Measurements from ENCODE around the gene TMEM114.

The TMEM114 gene

GRCh38 chr16:8543258-8543657 lies 47.1 kb downstream of the TMEM114 start:
- no peak for DNase-seq

DNA sequence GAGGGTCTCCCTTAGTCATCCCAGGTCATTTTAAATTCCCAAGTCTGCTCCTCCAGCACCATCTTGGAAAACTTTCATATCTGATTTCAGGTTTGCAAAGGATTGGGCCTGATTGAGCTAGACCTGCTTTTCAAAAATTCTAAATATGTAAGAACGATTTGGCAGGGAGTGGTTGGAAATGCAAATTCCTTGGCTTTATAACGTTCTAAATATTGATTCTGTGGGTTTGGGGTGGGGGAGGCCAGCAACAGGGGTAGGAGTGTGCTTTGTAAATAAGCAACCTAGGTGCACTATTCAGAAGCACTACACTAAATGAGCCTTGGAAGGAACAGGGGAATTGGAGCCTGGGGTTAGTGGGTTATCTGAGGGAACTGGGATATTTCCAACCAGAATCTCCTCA lies 47.9 kb downstream of the TMEM114 start:
- no peak for DNase-seq

DNA sequence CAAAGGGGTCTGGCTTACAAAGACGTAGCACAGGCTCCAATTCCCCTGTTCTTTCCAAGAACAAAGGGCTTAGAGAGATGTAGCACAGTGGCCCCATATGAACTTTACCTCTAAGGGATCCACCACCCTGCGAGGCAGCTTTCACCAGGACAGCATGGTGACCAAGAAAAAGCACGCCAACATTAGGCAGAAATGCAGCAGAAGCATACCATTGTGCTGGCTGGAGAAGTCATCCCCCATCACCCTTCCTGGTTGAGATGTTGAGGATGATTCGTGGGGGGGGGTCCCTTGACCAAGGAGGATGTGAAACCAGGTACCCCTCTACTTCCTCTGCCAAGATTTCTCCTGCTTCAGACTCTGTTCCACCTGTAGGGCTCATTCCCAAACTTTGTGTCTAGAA lies 48.4 kb downstream of the TMEM114 start:
- no peak for DNase-seq

DNA sequence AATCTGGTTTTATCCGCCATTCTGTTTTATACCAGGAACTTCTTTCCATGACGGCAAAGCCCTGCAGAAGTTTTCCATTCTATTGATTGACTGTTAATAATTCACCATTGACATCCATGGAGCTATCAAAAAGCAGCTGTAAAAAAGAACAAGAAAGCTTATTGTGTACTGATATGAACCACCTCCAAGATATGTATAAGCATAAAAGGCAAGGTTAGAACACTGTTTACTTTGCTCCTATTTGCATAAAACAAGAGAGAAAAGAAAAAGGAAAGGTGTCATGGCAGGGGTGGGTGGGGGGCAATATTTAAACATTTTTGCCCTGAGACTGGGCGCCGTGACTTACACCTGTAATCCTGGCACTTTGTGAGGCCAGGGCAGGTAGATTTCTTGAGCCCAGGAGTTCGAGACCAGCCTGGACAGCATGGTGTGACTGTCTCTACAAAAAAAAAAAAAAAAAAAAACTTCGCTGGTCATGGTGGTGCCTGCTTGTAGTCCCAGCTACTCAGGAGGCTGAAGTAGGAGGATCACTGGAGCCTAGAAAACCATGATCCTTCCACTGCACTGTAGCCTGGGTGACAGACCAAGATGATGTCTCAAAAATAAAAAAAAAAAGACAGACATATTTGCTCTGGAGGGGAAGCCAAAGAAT lies 52.5 kb downstream of the TMEM114 start:
- DNase-seq: no peak

DNA sequence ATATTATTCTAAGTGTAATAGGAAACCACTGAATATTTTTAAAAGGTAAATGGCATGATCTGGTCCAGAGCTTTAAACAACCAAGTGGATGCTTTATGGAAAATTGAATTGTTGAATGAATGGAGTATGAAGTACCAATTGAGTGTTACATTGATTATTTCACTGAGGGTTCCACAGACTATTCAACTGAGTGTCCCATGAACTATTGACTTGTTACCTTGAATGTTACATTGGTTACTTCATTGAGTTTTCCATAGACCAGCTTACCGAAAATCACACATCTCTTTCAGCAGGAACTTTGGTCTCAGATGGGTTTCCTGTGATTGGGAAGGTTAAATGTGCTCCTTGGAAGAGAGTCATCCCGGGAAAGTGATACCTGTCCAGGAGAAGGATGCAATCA lies 56.8 kb downstream of the TMEM114 start:
- DNase-seq: no peak

- DNase-seq: no peak
Measured at GRCh38 chr16:8530752-8531384, 59.4 kb downstream of the TMEM114 start.

DNA sequence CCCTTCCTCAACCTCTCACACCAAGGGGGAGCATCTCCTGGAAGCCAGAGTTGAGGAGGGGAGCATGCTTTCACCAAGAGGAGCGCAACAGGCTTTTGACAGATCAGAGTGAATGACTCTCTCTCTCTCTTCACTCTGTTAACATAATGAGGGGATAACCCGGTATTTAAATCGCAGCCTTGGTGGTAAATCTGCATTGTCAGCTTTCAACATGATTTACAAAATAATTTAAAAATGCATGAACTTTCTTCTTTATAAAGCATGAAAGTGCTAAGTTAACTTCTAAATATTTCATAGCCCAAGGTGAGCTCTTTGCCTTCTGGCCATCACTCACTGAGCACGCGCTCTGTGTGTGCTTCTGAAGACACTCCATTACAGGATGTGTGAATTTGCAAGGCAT lies 61.8 kb downstream of the TMEM114 start:
- no peak for DNase-seq

DNA sequence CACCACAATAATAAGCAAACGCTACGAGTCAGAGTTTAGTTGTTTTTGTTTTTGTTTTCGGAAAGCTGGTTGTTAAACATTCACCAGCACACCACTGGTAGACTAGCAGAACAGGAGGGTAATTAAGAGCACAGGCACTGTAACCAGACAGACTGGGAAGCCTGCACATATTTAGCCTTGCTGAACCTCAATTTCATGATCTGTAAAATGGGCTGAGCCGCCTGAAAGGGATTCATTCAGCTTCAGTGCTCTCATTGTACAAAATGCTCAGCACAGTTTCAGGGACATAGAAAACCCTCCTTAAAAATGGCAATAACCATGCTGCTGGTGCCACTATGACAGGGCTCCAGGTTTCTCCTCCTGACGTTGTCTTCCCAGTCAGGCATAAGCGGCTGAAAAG lies 66.4 kb downstream of the TMEM114 start:
- no peak for DNase-seq

GRCh38 chr16:8522757-8523156 lies 67.6 kb downstream of the TMEM114 start:
- DNase-seq: no peak

GRCh38 chr16:8519643-8520042 lies 70.7 kb downstream of the TMEM114 start:
- no peak for DNase-seq

Data from activated CD4-positive, alpha-beta T cell treated with anti-CD3 and anti-CD28 coated beads, Interleukin-2, amount 50 U/mL, for 1 hour (primary cell).